ENCODE measurements around the gene AMZ2. TPM values are rescaled to one million over a fixed set of nuclear protein-coding genes. Genes with fewer than 3 reads are reported as not detected.
A peak's percentile ranks its signal among the peaks of the same experiment; 100 is the strongest.

Gene AMZ2
- total RNA-seq, 1 experiment from 2014 or later: 54.6 TPM

DNA sequence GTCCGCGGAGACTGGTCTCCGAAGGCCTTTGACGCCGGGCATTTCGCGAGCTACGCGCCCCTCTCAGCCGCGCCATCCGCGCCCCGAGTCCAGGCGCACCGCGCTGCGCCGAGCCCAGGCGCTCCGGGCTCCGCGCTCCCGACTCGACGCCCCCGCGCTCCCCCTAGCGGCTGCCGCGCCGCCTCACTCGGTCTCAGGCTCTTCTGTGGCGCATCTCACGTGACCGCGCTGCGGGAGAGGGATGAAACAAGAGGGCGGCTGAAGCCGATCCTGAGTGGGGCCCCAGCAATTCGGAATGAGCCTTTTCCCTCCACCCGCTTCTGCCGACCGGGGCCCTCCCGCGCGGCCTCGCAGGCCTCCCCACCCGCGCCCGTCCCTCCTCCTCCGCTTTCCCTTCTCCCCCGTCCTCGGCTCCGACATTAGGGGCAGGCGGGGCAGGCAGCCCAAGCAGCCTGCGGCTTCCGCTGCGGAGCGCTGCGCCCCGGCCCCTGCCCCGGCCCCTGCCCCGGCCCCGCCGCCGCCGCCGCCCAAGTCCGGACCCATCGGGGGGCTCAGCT is 42.5 kb upstream of the AMZ2 start (continued):
- TF ChIP-seq HMGA2 (CRISPR knock-in tag; IDR thresholded peaks at IDR 0.05): no peak
- TF ChIP-seq, protein P1, sequence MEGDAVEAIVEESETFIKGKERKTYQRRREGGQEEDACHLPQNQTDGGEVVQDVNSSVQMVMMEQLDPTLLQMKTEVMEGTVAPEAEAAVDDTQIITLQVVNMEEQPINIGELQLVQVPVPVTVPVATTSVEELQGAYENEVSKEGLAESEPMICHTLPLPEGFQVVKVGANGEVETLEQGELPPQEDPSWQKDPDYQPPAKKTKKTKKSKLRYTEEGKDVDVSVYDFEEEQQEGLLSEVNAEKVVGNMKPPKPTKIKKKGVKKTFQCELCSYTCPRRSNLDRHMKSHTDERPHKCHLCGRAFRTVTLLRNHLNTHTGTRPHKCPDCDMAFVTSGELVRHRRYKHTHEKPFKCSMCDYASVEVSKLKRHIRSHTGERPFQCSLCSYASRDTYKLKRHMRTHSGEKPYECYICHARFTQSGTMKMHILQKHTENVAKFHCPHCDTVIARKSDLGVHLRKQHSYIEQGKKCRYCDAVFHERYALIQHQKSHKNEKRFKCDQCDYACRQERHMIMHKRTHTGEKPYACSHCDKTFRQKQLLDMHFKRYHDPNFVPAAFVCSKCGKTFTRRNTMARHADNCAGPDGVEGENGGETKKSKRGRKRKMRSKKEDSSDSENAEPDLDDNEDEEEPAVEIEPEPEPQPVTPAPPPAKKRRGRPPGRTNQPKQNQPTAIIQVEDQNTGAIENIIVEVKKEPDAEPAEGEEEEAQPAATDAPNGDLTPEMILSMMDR (IDR thresholded peaks at IDR 0.05): peak; percentile 91
- TF ChIP-seq E2F5 (CRISPR knock-in tag; IDR thresholded peaks at IDR 0.05): peak; percentile 70; the same call in 1 of the 2 replicates
- TF ChIP-seq ZNF671 (CRISPR knock-in tag; IDR thresholded peaks at IDR 0.05): no peak
- peak; percentile 82; the same call in 1 of the 2 replicates for TF ChIP-seq ZNF416 (CRISPR knock-in tag; IDR thresholded peaks at IDR 0.05)
- TF ChIP-seq ZNF138 (CRISPR knock-in tag; conservative IDR thresholded peaks at IDR 0.05): 0 out of 2 replicates have a peak, but pooled peaks have one; percentile 17
- TF ChIP-seq, protein P2, sequence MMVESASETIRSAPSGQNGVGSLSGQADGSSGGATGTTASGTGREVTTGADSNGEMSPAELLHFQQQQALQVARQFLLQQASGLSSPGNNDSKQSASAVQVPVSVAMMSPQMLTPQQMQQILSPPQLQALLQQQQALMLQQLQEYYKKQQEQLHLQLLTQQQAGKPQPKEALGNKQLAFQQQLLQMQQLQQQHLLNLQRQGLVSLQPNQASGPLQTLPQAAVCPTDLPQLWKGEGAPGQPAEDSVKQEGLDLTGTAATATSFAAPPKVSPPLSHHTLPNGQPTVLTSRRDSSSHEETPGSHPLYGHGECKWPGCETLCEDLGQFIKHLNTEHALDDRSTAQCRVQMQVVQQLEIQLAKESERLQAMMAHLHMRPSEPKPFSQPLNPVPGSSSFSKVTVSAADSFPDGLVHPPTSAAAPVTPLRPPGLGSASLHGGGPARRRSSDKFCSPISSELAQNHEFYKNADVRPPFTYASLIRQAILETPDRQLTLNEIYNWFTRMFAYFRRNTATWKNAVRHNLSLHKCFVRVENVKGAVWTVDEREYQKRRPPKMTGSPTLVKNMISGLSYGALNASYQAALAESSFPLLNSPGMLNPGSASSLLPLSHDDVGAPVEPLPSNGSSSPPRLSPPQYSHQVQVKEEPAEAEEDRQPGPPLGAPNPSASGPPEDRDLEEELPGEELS (CRISPR knock-in tag; IDR thresholded peaks at IDR 0.05): peak; percentile 78; the same call in 1 of the 2 replicates
- TF ChIP-seq, protein P3, sequence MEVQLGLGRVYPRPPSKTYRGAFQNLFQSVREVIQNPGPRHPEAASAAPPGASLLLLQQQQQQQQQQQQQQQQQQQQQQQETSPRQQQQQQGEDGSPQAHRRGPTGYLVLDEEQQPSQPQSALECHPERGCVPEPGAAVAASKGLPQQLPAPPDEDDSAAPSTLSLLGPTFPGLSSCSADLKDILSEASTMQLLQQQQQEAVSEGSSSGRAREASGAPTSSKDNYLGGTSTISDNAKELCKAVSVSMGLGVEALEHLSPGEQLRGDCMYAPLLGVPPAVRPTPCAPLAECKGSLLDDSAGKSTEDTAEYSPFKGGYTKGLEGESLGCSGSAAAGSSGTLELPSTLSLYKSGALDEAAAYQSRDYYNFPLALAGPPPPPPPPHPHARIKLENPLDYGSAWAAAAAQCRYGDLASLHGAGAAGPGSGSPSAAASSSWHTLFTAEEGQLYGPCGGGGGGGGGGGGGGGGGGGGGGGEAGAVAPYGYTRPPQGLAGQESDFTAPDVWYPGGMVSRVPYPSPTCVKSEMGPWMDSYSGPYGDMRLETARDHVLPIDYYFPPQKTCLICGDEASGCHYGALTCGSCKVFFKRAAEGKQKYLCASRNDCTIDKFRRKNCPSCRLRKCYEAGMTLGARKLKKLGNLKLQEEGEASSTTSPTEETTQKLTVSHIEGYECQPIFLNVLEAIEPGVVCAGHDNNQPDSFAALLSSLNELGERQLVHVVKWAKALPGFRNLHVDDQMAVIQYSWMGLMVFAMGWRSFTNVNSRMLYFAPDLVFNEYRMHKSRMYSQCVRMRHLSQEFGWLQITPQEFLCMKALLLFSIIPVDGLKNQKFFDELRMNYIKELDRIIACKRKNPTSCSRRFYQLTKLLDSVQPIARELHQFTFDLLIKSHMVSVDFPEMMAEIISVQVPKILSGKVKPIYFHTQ (CRISPR knock-in tag; IDR thresholded peaks at IDR 0.05): no peak
- TF ChIP-seq E2F1 (CRISPR knock-in tag; IDR thresholded peaks at IDR 0.05): 0 out of 2 replicates have a peak, but pooled peaks have one; percentile 27
- TF ChIP-seq MAX (CRISPR knock-in tag; IDR thresholded peaks at IDR 0.05): peak; percentile 47; the same call in 1 of the 2 replicates
- no peak for TF ChIP-seq NFYB (CRISPR knock-in tag; conservative IDR thresholded peaks at IDR 0.05; ENCODE audit: low read depth)
- TF ChIP-seq SMAD3 (CRISPR knock-in tag; IDR thresholded peaks at IDR 0.05; ENCODE audit: borderline replicate concordance): no peak
- TF ChIP-seq GTF2I (CRISPR knock-in tag; conservative IDR thresholded peaks at IDR 0.05): no peak
- no peak for TF ChIP-seq CREB1 (CRISPR knock-in tag; IDR thresholded peaks at IDR 0.05)
- TF ChIP-seq SP1 (CRISPR knock-in tag; conservative IDR thresholded peaks at IDR 0.05): peak; percentile 58

- Mint-ChIP-seq H3K27me3 (ENCODE audit: low read depth) (peaks cover 40% of the 10 kb centered on the region), H3K4me1 (peaks cover 13% of the 10 kb centered on the region), H3K27ac (peak overlapping the region; percentile 76; the same call in 1 of the 2 replicates), H3K4me3 (peak overlapping the region; percentile 85), H3K36me3 (peaks cover 16% of the 10 kb centered on the region), H3K9me3 (no peaks in the 10 kb centered on the region)
- ATAC-seq: peak; percentile 45
- peak; percentile 40 for DNase-seq (ENCODE audit: low spot score)
- ChIA-PET POLR2A (interaction anchor here (1.1 kb wide), 1 partner anchor 29 kb away, joined by 3 read pairs; no protein-coding TSS in a partner anchor), CTCF (interaction anchor here (0.8 to 3.4 kb wide), 9 partner anchors 11 to 231 kb away, joined by 3 to 11 read pairs (median 3); no protein-coding TSS in a partner anchor)
- TF ChIP-seq ETV6 (CRISPR knock-in tag; IDR thresholded peaks at IDR 0.05) (0 out of 2 replicates have a peak, but pooled peaks have one; percentile 23), NFE2L1 (CRISPR knock-in tag; IDR thresholded peaks at IDR 0.05) (no peak), MXD4 (CRISPR knock-in tag; IDR thresholded peaks at IDR 0.05; ENCODE audit: borderline replicate concordance) (no peak)
- TF ChIP-seq, protein P2 (CRISPR knock-in tag; IDR thresholded peaks at IDR 0.05): no peak
- TF ChIP-seq, protein P4, sequence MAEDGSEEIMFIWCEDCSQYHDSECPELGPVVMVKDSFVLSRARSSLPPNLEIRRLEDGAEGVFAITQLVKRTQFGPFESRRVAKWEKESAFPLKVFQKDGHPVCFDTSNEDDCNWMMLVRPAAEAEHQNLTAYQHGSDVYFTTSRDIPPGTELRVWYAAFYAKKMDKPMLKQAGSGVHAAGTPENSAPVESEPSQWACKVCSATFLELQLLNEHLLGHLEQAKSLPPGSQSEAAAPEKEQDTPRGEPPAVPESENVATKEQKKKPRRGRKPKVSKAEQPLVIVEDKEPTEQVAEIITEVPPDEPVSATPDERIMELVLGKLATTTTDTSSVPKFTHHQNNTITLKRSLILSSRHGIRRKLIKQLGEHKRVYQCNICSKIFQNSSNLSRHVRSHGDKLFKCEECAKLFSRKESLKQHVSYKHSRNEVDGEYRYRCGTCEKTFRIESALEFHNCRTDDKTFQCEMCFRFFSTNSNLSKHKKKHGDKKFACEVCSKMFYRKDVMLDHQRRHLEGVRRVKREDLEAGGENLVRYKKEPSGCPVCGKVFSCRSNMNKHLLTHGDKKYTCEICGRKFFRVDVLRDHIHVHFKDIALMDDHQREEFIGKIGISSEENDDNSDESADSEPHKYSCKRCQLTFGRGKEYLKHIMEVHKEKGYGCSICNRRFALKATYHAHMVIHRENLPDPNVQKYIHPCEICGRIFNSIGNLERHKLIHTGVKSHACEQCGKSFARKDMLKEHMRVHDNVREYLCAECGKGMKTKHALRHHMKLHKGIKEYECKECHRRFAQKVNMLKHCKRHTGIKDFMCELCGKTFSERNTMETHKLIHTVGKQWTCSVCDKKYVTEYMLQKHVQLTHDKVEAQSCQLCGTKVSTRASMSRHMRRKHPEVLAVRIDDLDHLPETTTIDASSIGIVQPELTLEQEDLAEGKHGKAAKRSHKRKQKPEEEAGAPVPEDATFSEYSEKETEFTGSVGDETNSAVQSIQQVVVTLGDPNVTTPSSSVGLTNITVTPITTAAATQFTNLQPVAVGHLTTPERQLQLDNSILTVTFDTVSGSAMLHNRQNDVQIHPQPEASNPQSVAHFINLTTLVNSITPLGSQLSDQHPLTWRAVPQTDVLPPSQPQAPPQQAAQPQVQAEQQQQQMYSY (CRISPR knock-in tag; IDR thresholded peaks at IDR 0.05): peak; percentile 58; the same call in 1 of the 2 replicates
These were observed 41.8 kb upstream of the AMZ2 start for GRCh38 chr17:68205808-68206720.

Data from WTC11 (cell line).